Amniotic stem cell (primary cell): ENCODE data around the gene PPFIA3.
"Not testable (repeated sequence)": the region's sequence is repeated elsewhere in the genome, so short reads cannot be mapped to it uniquely, and the experiment has no call there.

Source experiments
- DNase-seq: peaks from one replicate; lab custom pipeline; 2025; lab: John Stamatoyannopoulos, UW

The PPFIA3 gene

GRCh38 chr19:49125025-49125731, 5.8 kb downstream of the PPFIA3 start:
- no peak for DNase-seq

- no peak for DNase-seq
Observed at GRCh38 chr19:49126575-49126974, 7.2 kb downstream of the PPFIA3 start.

- DNase-seq: not testable (repeated sequence)
Observed at GRCh38 chr19:49127225-49127624, 7.9 kb downstream of the PPFIA3 start.

GRCh38 chr19:49127674-49128544, 8.6 kb downstream of the PPFIA3 start:
- DNase-seq: peak; percentile 95

GRCh38 chr19:49128545-49129237, 9.3 kb downstream of the PPFIA3 start:
- DNase-seq: no peak

- no peak for DNase-seq
Observed at GRCh38 chr19:49129238-49129583, 9.9 kb downstream of the PPFIA3 start.

GRCh38 chr19:49130325-49130724, 11.0 kb downstream of the PPFIA3 start:
- no peak for DNase-seq

GRCh38 chr19:49132974-49133609, 13.7 kb downstream of the PPFIA3 start:
- DNase-seq: no peak

- no peak for DNase-seq
Observed at GRCh38 chr19:49133621-49134454, 14.5 kb downstream of the PPFIA3 start.

GRCh38 chr19:49135686-49136085, 16.3 kb downstream of the PPFIA3 start:
- no peak for DNase-seq

GRCh38 chr19:49136771-49137171, 17.4 kb downstream of the PPFIA3 start:
- DNase-seq: no peak

- no peak for DNase-seq
Observed at GRCh38 chr19:49140951-49141350, 21.6 kb downstream of the PPFIA3 start.

- no peak for DNase-seq
Observed at GRCh38 chr19:49141352-49141751, 22.0 kb downstream of the PPFIA3 start.

GRCh38 chr19:49142866-49143335, 23.6 kb downstream of the PPFIA3 start:
- DNase-seq: peak; percentile 78

- DNase-seq: no peak
Observed at GRCh38 chr19:49145573-49146407, 26.4 kb downstream of the PPFIA3 start.

- not testable (repeated sequence) for DNase-seq
Observed at GRCh38 chr19:49146408-49146770, 27.0 kb downstream of the PPFIA3 start.

- DNase-seq: no peak
Observed at GRCh38 chr19:49148044-49148682, 28.8 kb downstream of the PPFIA3 start.

- peak; percentile 81 for DNase-seq
Observed at GRCh38 chr19:49148784-49149651, 29.7 kb downstream of the PPFIA3 start.

- DNase-seq: peak; percentile 55
Observed at GRCh38 chr19:49149652-49150105, 30.3 kb downstream of the PPFIA3 start.
